Trophoblast cell (in vitro differentiated cells and primary cell): ENCODE data around the gene GALNT12.

Experiments
- DNase-seq, 2 donors: peaks; one replicate each; pipeline ENCODE4 v3.0.0-alpha.2; 2016
- H2AFZ ChIP-seq: 2 replicates; pipeline ENCODE4 v1.6.1; 2013; ENCODE audit warnings: low read length, moderate library complexity, mild to moderate bottlenecking; ENCODE audit not compliant: insufficient read depth, poor library complexity
- H2AK5ac ChIP-seq: 2 replicates; pipeline ENCODE4 v1.6.1; 2013; ENCODE audit warnings: mild to moderate bottlenecking, low read length
- H2BK120ac ChIP-seq: 2 replicates; pipeline ENCODE4 v1.6.1; 2013; ENCODE audit warnings: low read length, mild to moderate bottlenecking, moderate library complexity; ENCODE audit not compliant: insufficient read depth, poor library complexity
- H2BK12ac ChIP-seq: 2 replicates; pipeline ENCODE4 v1.6.1; 2013; ENCODE audit warnings: mild to moderate bottlenecking, low read length, moderate library complexity
- H2BK5ac ChIP-seq: 2 replicates; pipeline ENCODE4 v1.6.1; 2013; ENCODE audit warnings: low read length, low read depth, moderate library complexity, mild to moderate bottlenecking; ENCODE audit not compliant: poor library complexity
- H3K14ac ChIP-seq: 2 replicates; pipeline ENCODE4 v1.6.1; 2013; ENCODE audit warnings: mild to moderate bottlenecking, low read length
- H3K18ac ChIP-seq: 2 replicates; pipeline ENCODE4 v1.6.1; 2013; ENCODE audit warnings: mild to moderate bottlenecking, low read length
- H3K23ac ChIP-seq: 2 replicates; pipeline ENCODE4 v1.6.1; 2013; ENCODE audit warnings: low read length
- H3K27ac ChIP-seq: 2 replicates; pipeline ENCODE4 v1.5.1; 2013; ENCODE audit warnings: low read depth, mild to moderate bottlenecking, inconsistent platforms, low read length, moderate library complexity
- H3K27me3 ChIP-seq: 2 replicates; pipeline ENCODE4 v1.6.1; 2013; ENCODE audit warnings: inconsistent platforms, mild to moderate bottlenecking, low read length, moderate library complexity; ENCODE audit not compliant: insufficient read depth
- H3K36me3 ChIP-seq, 2 experiments: 1 replicate in 1 of 2; 2 replicates in 1 of 2; pipeline ENCODE4 v1.6.1; 2013; ENCODE audit warnings: low read length in 2 of 2, mild to moderate bottlenecking in 2 of 2, moderate library complexity in 1 of 2; ENCODE audit not compliant: insufficient read depth in 2 of 2, control insufficient read depth in 1 of 2
- H3K4ac ChIP-seq: 2 replicates; pipeline ENCODE4 v1.6.1; 2013; ENCODE audit warnings: low read depth, mild to moderate bottlenecking, low read length, moderate library complexity
- H3K4me1 ChIP-seq, 2 experiments: 1 replicate in 1 of 2; 2 replicates in 1 of 2; pipeline ENCODE4 v1.6.1; 2013; ENCODE audit warnings: low read length in 2 of 2, mild to moderate bottlenecking in 2 of 2, moderate library complexity in 1 of 2; ENCODE audit not compliant: insufficient read depth in 2 of 2, control insufficient read depth in 1 of 2
- H3K4me2 ChIP-seq: 2 replicates; pipeline ENCODE4 v1.6.1; 2013; ENCODE audit warnings: inconsistent platforms, mild to moderate bottlenecking, low read length, moderate library complexity
- H3K4me3 ChIP-seq: 2 replicates; pipeline ENCODE4 v1.5.1; 2013; ENCODE audit warnings: mild to moderate bottlenecking, low read depth, low read length, inconsistent platforms
- H3K79me1 ChIP-seq: one replicate; pipeline ENCODE4 v1.6.1; 2013; ENCODE audit warnings: low read length
- H3K79me2 ChIP-seq: 2 replicates; pipeline ENCODE4 v1.6.1; 2013; ENCODE audit warnings: low read length, mild to moderate bottlenecking; ENCODE audit not compliant: control insufficient read depth, insufficient read depth, poor library complexity
- H3K9ac ChIP-seq: 2 replicates; pipeline ENCODE4 v1.6.1; 2013; ENCODE audit warnings: mild to moderate bottlenecking, low read length
- H3K9me3 ChIP-seq: 2 replicates; pipeline ENCODE4 v1.6.1; 2013; ENCODE audit warnings: low read depth, mild to moderate bottlenecking, control low read depth, inconsistent platforms, low read length; ENCODE audit not compliant: insufficient read depth
- H4K12ac ChIP-seq: 2 replicates; pipeline ENCODE4 v1.6.1; 2013; ENCODE audit warnings: low read depth, mild to moderate bottlenecking, low read length, moderate library complexity
- H4K8ac ChIP-seq: 2 replicates; pipeline ENCODE4 v1.6.1; 2013; ENCODE audit warnings: low read depth, mild to moderate bottlenecking, low read length, moderate library complexity
- H4K91ac ChIP-seq: one replicate; pipeline ENCODE4 v1.6.1; 2013; ENCODE audit warnings: low read depth, mild to moderate bottlenecking, low read length, moderate library complexity
- WGBS: extraction: QIAGEN DNeasy Blood & Tissue Kit; methylation state at CpG from one replicate; pipeline ENCODE4 v1.1.7; 2013; ENCODE audit warnings: missing lambda C conversion rate; ENCODE audit not compliant: insufficient read length, insufficient coverage; ENCODE audit errors: extremely low coverage; 5-methylcytosine and 5-hydroxymethylcytosine counted together

The GALNT12 gene

DNA sequence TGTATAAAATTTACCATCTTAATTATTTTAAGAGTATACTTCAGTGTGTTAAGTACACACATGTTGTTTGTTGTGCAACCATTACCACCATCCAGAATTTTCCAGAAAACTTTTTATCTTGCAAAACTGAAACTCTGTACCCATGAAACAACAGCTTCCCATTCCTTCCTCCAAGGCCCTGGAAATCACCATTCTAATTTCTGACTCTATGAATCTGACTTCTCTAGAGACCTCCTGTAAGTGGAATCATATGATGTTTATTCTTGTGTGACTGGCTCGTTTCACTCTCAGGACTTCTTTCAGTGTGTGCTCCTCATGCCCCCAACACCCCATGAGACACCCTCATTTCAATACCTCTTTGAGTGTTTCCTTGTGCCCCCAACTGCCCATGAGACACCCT is 75.8 kb downstream of the GALNT12 start:
- H2BK12ac ChIP-seq = no peak overlapping the region
- H3K23ac ChIP-seq = no peak overlapping the region
- H4K91ac ChIP-seq = no peak overlapping the region
- H3K79me2 ChIP-seq = no peaks in the 10 kb centered on the region
- no peaks in the 10 kb centered on the region for H3K36me3 ChIP-seq
- no peaks in the 10 kb centered on the region for H3K79me1 ChIP-seq
- H3K4ac ChIP-seq = no peak overlapping the region
- H4K12ac ChIP-seq = no peak overlapping the region
- WGBS = no CpG with 5 or more reads among the region's 1 CpG
- H3K27me3 ChIP-seq = no peaks in the 10 kb centered on the region
- H2AFZ ChIP-seq = no peak overlapping the region
- H3K4me3 ChIP-seq = no peak overlapping the region
- no peak overlapping the region for H2AK5ac ChIP-seq
- H3K9ac ChIP-seq = no peak overlapping the region
- H2BK5ac ChIP-seq = no peak overlapping the region
- H3K4me2 ChIP-seq = no peak overlapping the region
- H3K27ac ChIP-seq = no peak overlapping the region
- DNase-seq = no peak
- no peak overlapping the region for H3K18ac ChIP-seq
- H2BK120ac ChIP-seq = no peak overlapping the region
- no peaks in the 10 kb centered on the region for H3K9me3 ChIP-seq
- H3K4me1 ChIP-seq = no peaks in the 10 kb centered on the region
- no peak overlapping the region for H4K8ac ChIP-seq
- no peak overlapping the region for H3K14ac ChIP-seq

DNA sequence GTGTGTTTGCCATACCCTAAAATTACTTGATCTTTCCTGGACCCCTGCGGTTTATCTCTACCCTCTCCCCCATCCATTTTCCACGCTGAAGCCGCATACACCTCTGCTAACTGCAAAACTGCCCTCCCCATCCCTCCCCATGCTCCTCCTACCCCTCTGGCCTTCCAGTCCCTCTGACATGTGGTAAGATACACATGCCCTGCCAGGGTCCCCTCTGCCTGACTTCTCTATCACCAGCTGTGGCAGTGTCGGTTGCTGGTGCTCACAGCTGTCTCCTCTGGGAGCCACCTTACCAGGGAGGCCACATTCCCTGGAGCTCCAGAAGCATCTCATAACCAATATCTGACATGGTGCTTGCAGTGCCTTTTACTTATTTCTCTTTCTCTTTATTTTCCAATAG is 77.4 kb downstream of the GALNT12 start:
- Histone ChIP-seq H3K27me3 (no peaks in the 10 kb centered on the region), H3K79me2 (no peaks in the 10 kb centered on the region), H2BK5ac (no peak overlapping the region), H2AK5ac (no peak overlapping the region), H2AFZ (no peak overlapping the region), H3K4me3 (no peak overlapping the region), H3K79me1 (no peaks in the 10 kb centered on the region), H4K91ac (no peak overlapping the region), H3K36me3 (no peaks in the 10 kb centered on the region), H4K8ac (no peak overlapping the region), H3K4me1 (no peaks in the 10 kb centered on the region), H3K14ac (no peak overlapping the region), H2BK12ac (no peak overlapping the region), H4K12ac (no peak overlapping the region), H3K9ac (no peak overlapping the region), H3K18ac (no peak overlapping the region), H3K9me3 (no peaks in the 10 kb centered on the region), H3K4ac (no peak overlapping the region), H2BK120ac (no peak overlapping the region), H3K4me2 (no peak overlapping the region), H3K27ac (no peak overlapping the region), H3K23ac (no peak overlapping the region)
- DNase-seq = no peak
- WGBS = no CpG with 5 or more reads among the region's 4 CpGs

DNA sequence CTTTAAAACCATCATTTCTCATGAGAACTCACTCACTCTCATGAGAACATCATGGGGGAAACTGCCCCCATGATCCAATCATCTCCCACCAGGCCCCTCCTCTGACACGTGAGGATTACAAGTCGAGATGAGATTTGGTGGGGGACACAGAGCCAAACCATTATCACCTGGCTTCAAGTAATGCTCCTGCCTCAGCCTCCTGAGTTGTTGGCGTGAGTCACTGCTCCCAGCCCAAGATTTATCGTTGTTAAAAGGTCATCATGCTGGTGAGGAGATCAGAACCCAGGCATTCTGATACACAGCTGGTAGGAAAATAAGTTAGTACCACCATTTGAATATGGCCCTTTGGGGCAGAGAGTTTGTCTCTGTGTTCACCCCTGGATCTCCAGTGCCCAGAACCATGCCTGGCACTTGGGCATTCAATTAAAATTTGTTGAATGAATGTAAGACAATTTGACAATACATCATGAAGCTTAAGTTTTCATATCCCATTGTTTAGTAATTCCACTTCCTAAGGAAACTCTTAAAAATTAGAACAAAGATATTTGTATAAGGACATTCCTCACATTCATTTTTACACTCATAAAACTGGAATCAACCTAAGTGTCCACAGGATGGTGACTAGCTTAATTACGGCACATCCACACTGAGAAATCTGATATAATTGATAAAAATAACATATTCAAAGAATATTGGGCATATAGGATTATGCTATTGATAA is 78.3 kb downstream of the GALNT12 start:
- no peaks in the 10 kb centered on the region for H3K4me1 ChIP-seq
- H2BK120ac ChIP-seq = no peak overlapping the region
- no peak overlapping the region for H3K14ac ChIP-seq
- H4K8ac ChIP-seq = no peak overlapping the region
- H2BK5ac ChIP-seq = no peak overlapping the region
- H3K36me3 ChIP-seq = no peaks in the 10 kb centered on the region
- H3K4ac ChIP-seq = no peak overlapping the region
- no peak overlapping the region for H2BK12ac ChIP-seq
- H4K91ac ChIP-seq = no peak overlapping the region
- H3K4me2 ChIP-seq = no peak overlapping the region
- H3K27me3 ChIP-seq = no peaks in the 10 kb centered on the region
- no peak overlapping the region for H2AK5ac ChIP-seq
- no peak overlapping the region for H4K12ac ChIP-seq
- H3K4me3 ChIP-seq = no peak overlapping the region
- H3K23ac ChIP-seq = no peak overlapping the region
- H3K18ac ChIP-seq = no peak overlapping the region
- H2AFZ ChIP-seq = no peak overlapping the region
- no peaks in the 10 kb centered on the region for H3K79me1 ChIP-seq
- no CpG with 5 or more reads among the region's 5 CpGs for WGBS
- no peak overlapping the region for H3K27ac ChIP-seq
- H3K9ac ChIP-seq = no peak overlapping the region
- no peak for DNase-seq
- H3K79me2 ChIP-seq = no peaks in the 10 kb centered on the region
- no peaks in the 10 kb centered on the region for H3K9me3 ChIP-seq

DNA sequence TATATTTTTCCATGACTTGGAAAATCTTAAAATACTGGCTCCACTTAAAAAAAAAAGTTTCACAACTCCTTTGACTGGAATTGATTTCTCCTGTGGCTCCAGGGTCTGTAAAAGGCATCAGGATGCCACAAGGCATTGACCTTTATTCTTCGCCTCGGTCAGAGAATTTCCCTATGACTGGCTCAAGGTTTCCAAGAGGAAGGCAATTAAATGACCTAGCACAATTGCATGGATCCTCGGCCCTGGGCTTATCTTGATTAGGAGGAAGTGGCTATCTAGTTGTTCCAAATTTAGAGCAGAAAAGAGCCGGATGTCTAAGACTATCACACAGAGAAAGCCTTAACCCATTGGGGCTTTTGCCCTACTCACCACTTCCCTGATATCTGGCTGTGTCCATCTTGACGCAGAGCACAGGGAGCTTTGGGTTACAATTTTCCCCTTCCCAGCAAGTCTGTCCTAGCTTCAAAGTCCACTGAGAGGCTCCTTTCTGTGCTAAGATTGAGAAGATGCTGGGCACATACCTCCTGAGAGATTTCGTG is 79.3 kb downstream of the GALNT12 start:
- no peak overlapping the region for H3K4ac ChIP-seq
- no peak overlapping the region for H3K27ac ChIP-seq
- WGBS = no CpG with 5 or more reads among the region's 6 CpGs
- no peaks in the 10 kb centered on the region for H3K9me3 ChIP-seq
- no peak overlapping the region for H4K8ac ChIP-seq
- H3K9ac ChIP-seq = no peak overlapping the region
- no peak overlapping the region for H2BK12ac ChIP-seq
- H3K27me3 ChIP-seq = no peaks in the 10 kb centered on the region
- H3K79me2 ChIP-seq = no peaks in the 10 kb centered on the region
- H3K36me3 ChIP-seq = no peaks in the 10 kb centered on the region
- no peak overlapping the region for H4K91ac ChIP-seq
- H3K79me1 ChIP-seq = no peaks in the 10 kb centered on the region
- H2AK5ac ChIP-seq = no peak overlapping the region
- no peak for DNase-seq
- H4K12ac ChIP-seq = no peak overlapping the region
- no peak overlapping the region for H3K4me3 ChIP-seq
- H3K14ac ChIP-seq = no peak overlapping the region
- no peak overlapping the region for H3K23ac ChIP-seq
- H2AFZ ChIP-seq = no peak overlapping the region
- H3K18ac ChIP-seq = no peak overlapping the region
- no peak overlapping the region for H2BK5ac ChIP-seq
- no peaks in the 10 kb centered on the region for H3K4me1 ChIP-seq
- no peak overlapping the region for H2BK120ac ChIP-seq
- no peak overlapping the region for H3K4me2 ChIP-seq
